ENCODE measurements around the gene TAB2. TPM values are rescaled to one million over a fixed set of nuclear protein-coding genes. Genes with fewer than 3 reads are reported as not detected.

The TAB2 gene
- total and polyA plus RNA-seq, 2 experiments from 2014 or later = 14.2 to 51.9 TPM

DNA sequence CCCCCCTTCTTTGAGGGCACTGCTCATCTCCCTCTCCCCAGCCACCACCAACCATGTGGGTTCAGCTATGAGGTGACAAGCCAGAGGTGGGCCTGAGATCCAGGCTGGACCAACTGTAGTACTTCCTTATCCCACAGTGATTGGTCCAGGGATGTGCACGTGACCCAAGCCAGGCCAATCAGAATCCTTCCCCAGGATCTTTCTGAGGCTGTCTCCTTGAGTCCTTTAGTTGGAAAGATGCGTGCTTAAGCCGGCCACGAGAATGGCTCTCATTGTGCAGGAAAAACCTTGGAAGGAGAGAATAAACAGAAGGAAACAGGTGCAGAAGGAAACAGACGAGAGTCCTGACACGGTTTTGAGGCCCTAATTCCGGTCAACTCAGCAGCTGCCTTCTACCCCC lies 128.1 kb downstream of the TAB2 start:
- Histone ChIP-seq H3K4me2 (no peak overlapping the region), H3K36me3 (replicated peaks; ENCODE audit: insufficient read depth, low read depth) (no peaks in the 10 kb centered on the region), H4K20me1 (ENCODE audit: insufficient read depth, poor library complexity, severe bottlenecking) (no peaks in the 10 kb centered on the region), H3K4me3 (no peak overlapping the region), H3K27me3 (no peaks in the 10 kb centered on the region), H3K4me1 (ENCODE audit: insufficient read depth) (peaks cover 14% of the 10 kb centered on the region), H3K9me2 (replicated peaks; ENCODE audit: insufficient read depth) (no peaks in the 10 kb centered on the region), H3K9me3 (ENCODE audit: low read depth) (no peaks in the 10 kb centered on the region), H2AFZ (no peak overlapping the region), H3K79me2 (no peaks in the 10 kb centered on the region), H3K27ac (no peak overlapping the region)
- TF ChIP-seq EZH2 (IDR thresholded peaks at IDR 0.05; ENCODE audit: borderline replicate concordance) = no peak
- TF ChIP-seq, protein P1, sequence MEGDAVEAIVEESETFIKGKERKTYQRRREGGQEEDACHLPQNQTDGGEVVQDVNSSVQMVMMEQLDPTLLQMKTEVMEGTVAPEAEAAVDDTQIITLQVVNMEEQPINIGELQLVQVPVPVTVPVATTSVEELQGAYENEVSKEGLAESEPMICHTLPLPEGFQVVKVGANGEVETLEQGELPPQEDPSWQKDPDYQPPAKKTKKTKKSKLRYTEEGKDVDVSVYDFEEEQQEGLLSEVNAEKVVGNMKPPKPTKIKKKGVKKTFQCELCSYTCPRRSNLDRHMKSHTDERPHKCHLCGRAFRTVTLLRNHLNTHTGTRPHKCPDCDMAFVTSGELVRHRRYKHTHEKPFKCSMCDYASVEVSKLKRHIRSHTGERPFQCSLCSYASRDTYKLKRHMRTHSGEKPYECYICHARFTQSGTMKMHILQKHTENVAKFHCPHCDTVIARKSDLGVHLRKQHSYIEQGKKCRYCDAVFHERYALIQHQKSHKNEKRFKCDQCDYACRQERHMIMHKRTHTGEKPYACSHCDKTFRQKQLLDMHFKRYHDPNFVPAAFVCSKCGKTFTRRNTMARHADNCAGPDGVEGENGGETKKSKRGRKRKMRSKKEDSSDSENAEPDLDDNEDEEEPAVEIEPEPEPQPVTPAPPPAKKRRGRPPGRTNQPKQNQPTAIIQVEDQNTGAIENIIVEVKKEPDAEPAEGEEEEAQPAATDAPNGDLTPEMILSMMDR (IDR thresholded peaks at IDR 0.05; ENCODE audit: poor library complexity) = no peak
- TF ChIP-seq EZH2phosphoT487 (IDR thresholded peaks at IDR 0.05; ENCODE audit: low read depth, severe bottlenecking, unreplicated experiment) = no peak
- no peak for DNase-seq (ENCODE audit: low spot score)
- 95% methylated on average over 7 of the region's 7 CpGs for WGBS (ENCODE audit: low lambda C conversion rate, missing lambda C conversion rate)

DNA sequence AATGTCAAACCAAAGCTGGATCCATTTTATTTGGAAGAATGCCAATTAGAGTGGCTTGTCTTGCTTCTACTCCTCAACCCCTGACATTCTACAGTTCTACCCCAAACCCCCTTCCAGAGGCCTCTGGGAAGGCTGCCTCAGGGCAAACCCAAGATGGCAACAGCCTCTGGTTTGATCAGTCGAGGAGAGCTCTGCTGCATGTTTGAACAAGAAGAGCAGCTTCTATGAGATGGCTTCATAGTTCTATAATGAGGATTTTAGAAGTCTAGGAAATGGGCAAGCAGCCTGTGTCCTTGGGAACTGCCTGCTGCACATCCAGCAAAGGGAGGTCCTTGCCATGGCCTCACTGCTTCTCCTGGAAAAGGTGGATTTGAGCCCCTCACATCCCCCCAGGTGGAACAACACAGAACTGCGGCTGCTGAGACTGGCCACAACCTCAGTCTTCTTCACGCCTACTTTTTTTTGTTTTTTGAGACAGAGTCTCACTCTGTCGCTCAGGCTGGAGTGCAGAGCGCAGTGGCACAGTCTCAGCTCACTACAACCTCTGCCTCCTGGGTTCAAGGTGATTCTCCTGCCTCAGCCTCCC lies 129.4 kb downstream of the TAB2 start:
- no peaks in the 10 kb centered on the region for H3K27me3 ChIP-seq
- H2AFZ ChIP-seq = no peak overlapping the region
- peaks cover 12% of the 10 kb centered on the region for H3K4me1 ChIP-seq (ENCODE audit: insufficient read depth)
- DNase-seq (ENCODE audit: low spot score) = no peak
- H3K36me3 ChIP-seq (replicated peaks; ENCODE audit: insufficient read depth, low read depth) = no peaks in the 10 kb centered on the region
- H3K27ac ChIP-seq = no peak overlapping the region
- WGBS (ENCODE audit: low lambda C conversion rate, missing lambda C conversion rate) = 88% methylated on average over 5 of the region's 5 CpGs
- no peaks in the 10 kb centered on the region for H3K9me3 ChIP-seq (ENCODE audit: low read depth)
- H3K4me2 ChIP-seq = no peak overlapping the region
- TF ChIP-seq, protein P1 (IDR thresholded peaks at IDR 0.05; ENCODE audit: poor library complexity) = no peak
- TF ChIP-seq EZH2 (IDR thresholded peaks at IDR 0.05; ENCODE audit: borderline replicate concordance) (no peak), EZH2phosphoT487 (IDR thresholded peaks at IDR 0.05; ENCODE audit: low read depth, severe bottlenecking, unreplicated experiment) (no peak)
- no peaks in the 10 kb centered on the region for H3K9me2 ChIP-seq (replicated peaks; ENCODE audit: insufficient read depth)
- H4K20me1 ChIP-seq (ENCODE audit: insufficient read depth, poor library complexity, severe bottlenecking) = no peaks in the 10 kb centered on the region
- H3K4me3 ChIP-seq = no peak overlapping the region
- no peaks in the 10 kb centered on the region for H3K79me2 ChIP-seq

- WGBS (ENCODE audit: low lambda C conversion rate, missing lambda C conversion rate) = 93% methylated on average over 5 of the region's 5 CpGs
- Histone ChIP-seq H3K4me2 (no peak overlapping the region), H3K4me3 (no peak overlapping the region)
Measured at GRCh38 chr6:149448821-149449453, 131.4 kb downstream of the TAB2 start.

More at GRCh38 chr6:149448821-149449453, 131.4 kb downstream of the TAB2 start:
- H2AFZ ChIP-seq = no peak overlapping the region
- H3K79me2 ChIP-seq = no peaks in the 10 kb centered on the region
- no peaks in the 10 kb centered on the region for H3K36me3 ChIP-seq (replicated peaks; ENCODE audit: insufficient read depth, low read depth)
- no peaks in the 10 kb centered on the region for H3K9me2 ChIP-seq (replicated peaks; ENCODE audit: insufficient read depth)
- H3K4me1 ChIP-seq (ENCODE audit: insufficient read depth) = peaks cover 18% of the 10 kb centered on the region
- no peak overlapping the region for H3K27ac ChIP-seq
- no peaks in the 10 kb centered on the region for H4K20me1 ChIP-seq (ENCODE audit: insufficient read depth, poor library complexity, severe bottlenecking)
- TF ChIP-seq EZH2phosphoT487 (IDR thresholded peaks at IDR 0.05; ENCODE audit: low read depth, severe bottlenecking, unreplicated experiment) = no peak
- TF ChIP-seq, protein P1 (IDR thresholded peaks at IDR 0.05; ENCODE audit: poor library complexity) = no peak
- TF ChIP-seq EZH2 (IDR thresholded peaks at IDR 0.05; ENCODE audit: borderline replicate concordance) = no peak
- no peaks in the 10 kb centered on the region for H3K9me3 ChIP-seq (ENCODE audit: low read depth)
- DNase-seq (ENCODE audit: low spot score) = no peak
- H3K27me3 ChIP-seq = no peaks in the 10 kb centered on the region
